AG04449 (cell line): ENCODE measurements around the gene ZNF574.

Experiments
- CTCF ChIA-PET: fragments of 350-600 bp; formaldehyde crosslinking; extraction: SDS; loops from one replicate; lab custom pipeline; 2021; ENCODE audit warnings: antibody characterized with exemption; lab: Yijun Ruan, JAX
- POLR2A ChIA-PET: fragments of 400-600, 350-600 bp; formaldehyde crosslinking; extraction: SDS; loops from one replicate; lab custom pipeline; 2020; ENCODE audit warnings: antibody characterized with exemption, inconsistent platforms; lab: Yijun Ruan, JAX
- DNase-seq: peaks from one replicate; pipeline ENCODE4 v3.0.0-alpha.2; 2010; ENCODE audit warnings: low read depth, low spot score
- H3K4me3 ChIP-seq: 2 replicates; pipeline ENCODE4 v1.5.1; 2011; ENCODE audit warnings: low read depth, mild to moderate bottlenecking, control low read depth, low read length
- TF ChIP-seq, protein P1 (sequence below): IDR thresholded peaks from one replicate; pipeline ENCODE4 v1.5.1; 2011; ENCODE audit warnings: mild to moderate bottlenecking, moderate library complexity, low read length, control low read depth, inconsistent platforms; ENCODE audit not compliant: insufficient read depth; ENCODE audit errors: missing control alignments

Gene ZNF574

DNA sequence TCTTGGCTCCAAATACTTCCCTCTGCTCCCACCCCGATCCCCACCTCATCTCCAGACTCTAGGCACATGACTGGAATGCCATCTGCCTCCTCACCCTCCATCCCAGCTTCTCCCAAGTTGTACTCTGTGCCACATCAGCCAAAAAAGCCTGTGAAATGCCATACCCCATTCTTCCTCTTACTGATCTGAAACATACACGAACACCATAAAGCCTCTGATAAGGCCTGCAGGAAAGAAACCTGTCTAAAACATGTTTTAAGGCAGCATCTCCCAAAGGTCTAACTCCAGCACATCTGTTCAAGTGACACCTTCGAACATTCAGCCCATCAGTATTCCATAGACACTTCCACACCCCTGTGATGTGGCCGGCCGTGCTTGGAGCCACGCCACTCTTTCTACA, 11.5 kb upstream of the ZNF574 start:
- POLR2A ChIA-PET = no interaction called here
- TF ChIP-seq, protein P1, sequence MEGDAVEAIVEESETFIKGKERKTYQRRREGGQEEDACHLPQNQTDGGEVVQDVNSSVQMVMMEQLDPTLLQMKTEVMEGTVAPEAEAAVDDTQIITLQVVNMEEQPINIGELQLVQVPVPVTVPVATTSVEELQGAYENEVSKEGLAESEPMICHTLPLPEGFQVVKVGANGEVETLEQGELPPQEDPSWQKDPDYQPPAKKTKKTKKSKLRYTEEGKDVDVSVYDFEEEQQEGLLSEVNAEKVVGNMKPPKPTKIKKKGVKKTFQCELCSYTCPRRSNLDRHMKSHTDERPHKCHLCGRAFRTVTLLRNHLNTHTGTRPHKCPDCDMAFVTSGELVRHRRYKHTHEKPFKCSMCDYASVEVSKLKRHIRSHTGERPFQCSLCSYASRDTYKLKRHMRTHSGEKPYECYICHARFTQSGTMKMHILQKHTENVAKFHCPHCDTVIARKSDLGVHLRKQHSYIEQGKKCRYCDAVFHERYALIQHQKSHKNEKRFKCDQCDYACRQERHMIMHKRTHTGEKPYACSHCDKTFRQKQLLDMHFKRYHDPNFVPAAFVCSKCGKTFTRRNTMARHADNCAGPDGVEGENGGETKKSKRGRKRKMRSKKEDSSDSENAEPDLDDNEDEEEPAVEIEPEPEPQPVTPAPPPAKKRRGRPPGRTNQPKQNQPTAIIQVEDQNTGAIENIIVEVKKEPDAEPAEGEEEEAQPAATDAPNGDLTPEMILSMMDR = no peak
- no peak for DNase-seq
- no peak overlapping the region for H3K4me3 ChIP-seq
- CTCF ChIA-PET = interaction anchor here (1.2 to 2.1 kb wide), 2 partner anchors 29 to 31 kb away, joined by 3 to 8 read pairs; no protein-coding TSS in a partner anchor

DNA sequence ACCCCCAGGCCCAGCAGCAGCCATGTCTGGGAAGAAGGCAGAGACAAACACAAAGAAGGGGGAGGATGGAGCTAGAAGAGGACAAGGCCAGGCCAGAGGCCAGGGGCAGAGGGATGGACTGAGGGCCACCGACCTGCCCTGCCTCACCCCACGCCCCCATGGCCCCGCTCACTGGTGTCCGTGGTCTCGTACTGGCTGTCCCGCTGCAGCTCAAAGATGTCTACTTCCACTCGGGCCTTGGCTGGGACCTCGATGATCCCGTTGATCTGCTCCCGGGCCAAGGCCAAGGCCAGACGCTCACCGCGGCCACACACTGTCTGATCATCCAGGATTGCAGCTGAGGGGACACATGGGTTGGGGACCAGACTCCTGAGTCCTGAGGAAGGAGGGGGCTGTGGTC, 10.9 kb upstream of the ZNF574 start:
- no peak for DNase-seq
- no peak overlapping the region for H3K4me3 ChIP-seq
- CTCF ChIA-PET = interaction anchor here (0.8 to 2.1 kb wide), 3 partner anchors 30 to 114 kb away, joined by 3 to 8 read pairs (median 3); no protein-coding TSS in a partner anchor
- POLR2A ChIA-PET = interaction anchor here (0.7 kb wide), 1 partner anchor 11 kb away, joined by 4 read pairs; the partner anchor contains the start of gene ZNF574
- TF ChIP-seq, protein P1 = no peak

DNA sequence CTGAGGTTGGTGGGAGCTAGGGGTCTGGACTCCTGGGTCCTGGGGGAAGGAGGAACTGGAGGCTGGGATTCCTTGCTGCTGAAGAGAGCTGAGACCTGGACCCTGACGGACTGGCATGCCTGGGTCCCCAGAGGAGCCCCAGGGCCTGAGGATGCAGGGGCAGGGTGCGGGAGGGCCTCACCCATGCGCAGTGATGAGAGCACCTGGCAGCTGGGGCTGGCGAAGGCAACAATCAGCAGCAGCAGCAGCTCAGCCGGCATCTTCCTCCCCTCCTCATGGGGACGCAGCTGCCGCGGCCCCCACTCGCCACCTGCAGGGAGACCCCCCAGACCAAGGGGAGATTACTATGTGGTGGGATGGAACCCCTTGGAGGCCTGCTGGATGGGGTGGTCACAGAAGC, 10.5 kb upstream of the ZNF574 start:
- ChIA-PET POLR2A (interaction anchor here (0.7 kb wide), 1 partner anchor 11 kb away, joined by 4 read pairs; the partner anchor contains the start of gene ZNF574), CTCF (interaction anchor here (0.8 kb wide), 1 partner anchor 114 kb away, joined by 3 read pairs; no protein-coding TSS in a partner anchor)
- TF ChIP-seq, protein P1 = no peak
- H3K4me3 ChIP-seq = no peak overlapping the region
- no peak for DNase-seq

DNA sequence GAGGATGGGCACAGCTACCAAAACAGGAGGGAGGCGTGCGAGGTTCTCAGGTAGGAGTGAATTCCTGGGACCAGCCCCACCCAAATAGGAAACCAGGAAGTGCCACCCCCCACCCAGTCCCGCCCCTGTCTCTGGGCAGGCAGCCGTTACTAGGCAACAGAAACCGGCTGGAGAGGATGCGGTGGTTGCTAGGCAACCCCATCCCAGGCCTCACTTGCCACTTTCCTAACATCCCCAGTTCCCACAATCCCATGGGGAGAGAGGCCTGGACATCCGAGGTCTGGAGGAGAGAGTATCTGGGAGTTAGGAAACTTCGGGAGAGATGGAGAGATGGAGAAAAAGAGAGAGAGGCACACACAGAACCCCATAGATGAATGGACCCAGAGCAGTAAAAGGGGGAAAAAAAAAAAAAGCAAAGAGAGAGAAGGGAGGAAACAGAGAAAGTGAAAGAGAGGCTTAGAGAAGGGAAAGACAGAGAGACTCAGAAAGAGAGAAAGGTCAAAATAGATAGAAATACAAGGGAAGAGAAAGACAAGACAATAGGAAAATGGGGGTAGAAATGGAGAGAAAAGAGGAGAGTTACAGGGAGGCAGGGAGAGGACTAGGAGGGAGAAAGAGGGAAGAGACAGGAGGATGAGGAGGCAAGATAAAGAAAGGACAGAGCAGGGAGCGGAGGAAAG, 9.8 kb upstream of the ZNF574 start:
- POLR2A ChIA-PET = no interaction called here
- TF ChIP-seq, protein P1 = no peak
- no peak for DNase-seq
- H3K4me3 ChIP-seq = no peak overlapping the region
- CTCF ChIA-PET = interaction anchor here (1.3 kb wide), 1 partner anchor 31 kb away, joined by 5 read pairs; no protein-coding TSS in a partner anchor

DNA sequence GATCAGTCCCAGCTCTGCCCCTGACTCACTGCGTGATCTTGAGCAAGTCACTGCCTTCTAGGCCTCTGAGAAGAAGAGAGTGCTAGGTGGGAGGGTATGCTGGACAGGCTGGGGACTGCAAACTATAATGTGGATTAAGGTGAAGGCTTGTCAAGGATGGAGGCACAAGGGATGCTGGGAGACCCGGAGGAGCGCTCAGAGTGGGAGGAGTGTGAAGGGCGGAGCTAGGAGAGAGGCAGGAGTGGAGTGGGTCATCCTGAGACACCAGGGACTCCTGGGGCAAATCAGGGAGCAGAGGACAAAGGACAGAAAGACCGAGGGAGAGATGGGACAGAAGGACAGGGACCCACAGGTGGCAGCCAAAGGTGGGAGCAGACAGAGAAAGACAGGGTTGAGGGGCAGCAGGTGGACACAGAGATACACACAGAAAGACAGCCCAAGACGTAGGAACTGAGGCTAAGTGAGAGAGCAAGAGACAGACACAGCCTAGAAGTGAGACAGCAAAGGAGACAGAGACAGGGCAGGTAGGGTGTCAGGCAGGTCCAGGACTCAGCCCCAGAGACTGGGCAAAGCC, 8.6 kb upstream of the ZNF574 start:
- POLR2A ChIA-PET = no interaction called here
- H3K4me3 ChIP-seq = no peak overlapping the region
- CTCF ChIA-PET = interaction anchor here (1.3 to 1.6 kb wide), 2 partner anchors 32 to 70 kb away, joined by 3 to 5 read pairs; no protein-coding TSS in a partner anchor
- no peak for DNase-seq
- TF ChIP-seq, protein P1 = no peak

DNA sequence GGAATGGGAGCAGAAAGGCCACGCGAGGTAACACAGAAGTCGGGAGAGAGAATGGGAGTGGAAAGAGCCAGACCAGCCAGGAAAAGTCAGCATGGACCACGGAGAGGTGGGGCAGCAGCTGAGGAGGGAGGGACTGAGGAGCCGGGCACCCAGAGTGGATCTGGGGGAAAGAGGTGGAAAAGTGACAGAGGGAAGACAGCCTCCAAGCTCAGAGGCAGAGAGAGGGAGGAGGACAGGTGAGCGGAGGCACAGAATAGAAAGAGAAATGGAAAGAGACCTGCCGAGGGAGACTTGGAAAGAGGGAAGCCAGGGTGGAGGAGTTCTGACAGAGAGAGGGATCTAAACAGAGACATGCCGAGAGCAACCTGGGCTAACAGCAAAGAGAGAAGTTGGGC, 7.6 kb upstream of the ZNF574 start:
- H3K4me3 ChIP-seq = no peak overlapping the region
- no peak for DNase-seq
- TF ChIP-seq, protein P1 = no peak
- POLR2A ChIA-PET = no interaction called here
- CTCF ChIA-PET = interaction anchor here (1.6 kb wide), 1 partner anchor 71 kb away, joined by 3 read pairs; no protein-coding TSS in a partner anchor
